Measurements from ENCODE around the gene FOXO6. TPM values are rescaled to one million over a fixed set of nuclear protein-coding genes. Genes with fewer than 3 reads are reported as not detected.

FOXO6 gene
- polyA plus RNA-seq, 1 donor = 1.2 TPM

DNA sequence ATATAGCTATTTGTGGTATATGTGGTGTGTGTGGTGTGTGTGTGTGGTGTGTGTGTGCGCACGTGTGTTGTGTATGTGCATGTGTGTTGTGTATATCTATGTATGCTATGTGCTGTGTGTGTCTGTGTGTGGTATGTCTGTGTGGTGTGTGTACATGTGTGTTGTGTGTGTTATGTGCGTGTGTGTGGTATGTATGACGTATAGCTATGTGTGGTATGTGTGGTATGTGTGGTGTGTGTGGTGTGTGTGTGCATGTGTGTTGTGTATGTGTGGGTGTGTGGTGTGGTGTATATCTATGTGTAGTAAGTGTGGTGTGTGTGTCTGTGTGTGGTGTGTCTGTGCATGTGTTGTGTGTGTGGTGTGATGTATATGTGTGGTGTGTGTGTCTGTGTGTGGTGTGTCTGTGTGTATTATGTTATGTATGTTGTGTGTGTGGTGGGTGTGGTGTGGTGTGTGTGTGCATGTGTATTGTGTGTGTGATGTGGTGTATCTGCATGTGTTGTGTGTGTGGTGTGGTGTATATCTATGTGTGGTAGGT, 63.4 kb downstream of the FOXO6 start:
- no peak for DNase-seq

DNA sequence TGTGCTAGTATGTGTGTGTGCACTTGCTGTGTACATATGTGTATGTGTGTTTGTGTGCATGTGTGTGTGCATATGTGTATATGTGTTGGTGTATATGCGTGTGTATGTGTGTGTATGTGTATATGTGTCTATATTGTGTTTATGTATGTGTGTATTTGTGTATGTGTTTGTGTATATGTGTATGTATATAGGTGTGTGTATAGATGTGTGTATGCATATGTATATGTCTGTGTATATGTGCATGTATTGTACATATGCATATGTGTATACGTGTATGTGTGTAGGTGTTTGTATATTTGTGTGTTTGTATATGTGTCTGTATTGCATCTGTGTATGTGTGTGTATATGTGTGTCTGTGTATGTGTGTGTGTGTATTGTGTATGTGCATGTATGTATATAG, 64.1 kb downstream of the FOXO6 start:
- no peak for DNase-seq

DNA sequence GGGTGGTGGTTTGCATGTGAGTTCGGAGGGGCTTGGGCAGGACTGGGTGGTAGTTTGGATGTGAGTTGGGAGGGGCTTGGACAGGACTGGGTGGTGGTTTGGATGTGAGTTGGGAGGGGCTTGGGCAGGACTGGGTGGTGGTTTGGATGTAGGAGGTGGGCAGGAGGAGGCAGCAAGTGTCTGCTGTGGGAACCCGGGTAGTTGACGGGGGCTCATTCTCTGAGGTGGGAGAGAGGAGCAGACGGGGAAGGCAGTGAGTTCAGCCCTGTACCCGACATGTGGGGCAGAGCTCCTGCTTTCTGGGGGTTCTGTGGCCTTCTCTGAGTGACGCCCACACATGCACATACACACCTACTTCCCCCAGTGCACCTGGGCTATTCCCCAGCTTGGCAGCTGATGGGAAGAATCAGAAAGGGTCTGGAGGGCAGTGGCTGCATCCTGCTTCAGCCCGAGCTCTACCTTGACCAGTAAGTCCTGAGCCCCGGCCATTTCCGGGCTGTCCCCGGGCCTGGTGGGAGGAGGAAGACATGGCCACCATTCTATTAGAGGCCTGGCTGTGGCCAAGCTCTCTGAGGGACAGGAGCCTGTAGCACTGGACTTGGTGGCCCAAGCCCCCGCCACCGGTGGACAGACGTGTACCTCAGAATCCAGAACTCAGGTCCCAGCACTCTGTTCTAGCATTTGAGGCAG, 65.1 kb downstream of the FOXO6 start:
- DNase-seq = no peak

DNA sequence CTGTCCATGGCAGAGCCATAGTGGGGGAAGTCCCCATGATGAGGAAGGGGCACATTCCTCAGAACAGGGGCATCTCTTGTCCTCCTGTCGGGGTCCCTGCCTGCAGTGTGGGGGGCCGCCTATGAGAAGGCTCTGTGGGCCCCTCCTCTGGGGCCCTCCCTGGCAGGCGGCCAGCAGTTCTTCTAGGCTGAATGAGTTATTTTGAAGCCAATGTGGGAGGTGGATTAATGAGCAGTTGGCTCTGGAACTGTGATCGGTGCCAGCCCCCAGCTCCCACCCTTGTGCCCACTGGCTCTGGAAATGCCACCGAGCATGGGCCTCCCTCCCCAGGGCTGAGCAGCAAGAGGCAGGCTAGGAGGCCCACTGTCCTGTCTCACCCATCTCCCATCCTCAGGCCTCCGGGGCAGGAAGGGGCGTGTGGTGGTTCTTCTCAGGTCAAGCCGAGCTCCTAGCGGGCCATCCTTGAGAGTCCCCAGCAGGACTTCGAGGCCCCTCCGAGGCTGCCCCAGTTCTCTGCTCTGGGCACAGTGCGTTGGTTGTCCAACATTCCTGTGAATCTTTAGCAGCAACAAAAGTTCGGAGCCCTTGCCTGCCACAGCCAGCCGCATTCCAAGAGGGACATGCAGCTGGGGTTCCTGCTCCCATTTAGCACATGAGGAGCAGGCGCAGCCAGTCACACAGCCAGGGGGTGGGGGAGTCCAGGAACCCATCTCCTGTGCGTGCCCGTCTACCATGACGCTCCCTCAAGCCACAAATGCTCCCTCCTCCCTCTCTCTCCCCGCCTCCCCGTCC, 66.1 kb downstream of the FOXO6 start:
- DNase-seq = no peak

DNA sequence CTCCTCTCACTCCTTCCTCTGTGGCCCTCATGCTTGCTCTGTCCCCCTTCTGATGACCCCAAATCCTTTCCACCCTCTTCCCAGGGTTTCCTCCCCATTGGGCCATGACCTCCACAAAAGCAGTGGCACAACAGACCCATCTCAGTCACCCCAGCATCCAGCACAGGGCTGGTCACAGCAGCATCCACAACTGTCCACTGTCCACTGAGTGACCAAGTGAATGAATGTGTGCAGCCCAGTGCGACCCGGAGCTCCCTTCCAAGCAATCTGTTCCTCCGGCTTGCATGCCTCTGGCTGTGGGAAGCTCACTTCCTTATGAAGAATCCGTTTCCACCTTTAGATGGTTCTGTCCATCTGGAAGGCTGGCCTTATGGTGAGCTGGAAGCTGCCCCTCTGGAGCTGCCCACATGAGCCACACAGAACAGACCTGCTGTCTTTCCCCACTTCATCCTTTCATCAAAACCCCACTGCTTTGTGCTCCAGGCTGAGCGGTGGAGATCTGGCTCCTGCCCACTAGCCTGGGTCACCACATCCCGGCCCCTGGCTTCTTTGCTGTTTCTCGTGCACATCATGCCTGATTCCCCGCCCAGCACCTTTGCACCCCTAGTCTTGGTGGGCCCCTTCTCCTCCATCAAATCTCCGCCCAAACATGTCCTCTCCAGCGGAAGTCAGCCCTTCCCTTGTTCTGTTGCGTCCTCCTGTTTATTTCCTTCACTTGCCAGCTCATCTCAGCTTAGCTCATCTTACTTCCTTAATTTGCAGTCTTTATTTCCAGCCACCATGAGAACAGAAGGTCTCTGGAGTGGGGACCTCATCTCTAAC, 66.9 kb downstream of the FOXO6 start:
- DNase-seq = no peak

DNA sequence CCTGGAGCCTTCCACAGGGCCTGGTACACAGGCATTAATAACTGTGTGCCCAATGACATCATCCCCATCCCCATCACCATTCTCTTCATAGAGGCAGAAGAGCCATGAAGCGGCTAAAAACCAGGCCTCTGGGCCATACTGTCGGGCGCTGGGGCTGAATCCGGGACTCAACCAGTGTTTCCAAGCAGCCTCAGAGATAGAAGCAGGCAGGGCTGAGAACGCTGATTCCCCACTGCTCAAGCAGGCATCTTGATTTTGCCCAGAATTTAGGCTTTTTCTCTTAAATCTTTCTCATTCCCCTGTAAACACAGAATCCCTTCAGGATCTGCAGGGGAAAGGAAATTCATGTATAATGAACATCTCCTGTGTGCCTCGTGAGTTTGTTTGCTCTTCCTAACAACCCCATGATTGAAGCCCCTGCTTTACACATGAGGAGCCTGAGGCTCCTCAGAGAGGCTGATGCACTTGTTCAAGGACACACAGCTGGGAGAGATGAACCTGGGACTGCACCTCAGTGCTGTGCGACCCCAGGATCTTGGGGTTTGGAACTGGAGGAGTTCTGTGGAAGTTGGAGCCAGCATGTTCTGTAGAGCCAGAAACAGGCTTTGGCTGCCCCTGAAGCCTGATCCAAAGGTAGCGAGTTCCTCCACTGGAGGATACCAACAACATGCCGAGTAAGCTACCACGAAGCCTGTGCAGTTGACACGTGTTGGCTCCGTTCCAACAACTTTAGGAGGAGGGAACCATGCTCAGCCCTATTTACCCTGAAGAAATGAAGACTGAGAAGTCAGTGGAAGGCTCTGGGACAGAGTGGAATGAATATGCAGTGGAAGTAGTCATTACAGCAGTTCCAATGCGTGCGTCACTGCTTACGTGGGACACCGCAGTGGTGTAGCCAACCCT, 67.8 kb downstream of the FOXO6 start:
- DNase-seq = no peak

DNA sequence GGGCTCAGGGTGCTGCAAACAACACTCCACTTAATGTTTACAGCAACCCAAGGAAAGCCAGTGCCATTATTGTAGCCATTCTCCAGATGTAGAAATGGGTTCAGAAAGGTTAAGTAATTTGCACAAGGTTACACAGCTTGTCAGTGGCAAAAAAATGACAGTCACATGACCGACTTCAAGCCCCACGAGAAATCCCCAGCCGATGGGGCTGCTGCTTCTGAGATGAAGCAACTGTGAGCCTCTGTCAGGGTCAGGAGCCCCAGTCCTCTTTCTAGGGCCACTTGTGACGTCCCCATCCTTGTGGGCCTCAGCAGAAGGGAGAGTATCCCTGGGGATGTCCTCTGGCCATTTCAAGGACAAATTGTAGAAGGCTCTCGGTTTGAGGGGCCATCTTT, 68.4 kb downstream of the FOXO6 start:
- DNase-seq = no peak

DNA sequence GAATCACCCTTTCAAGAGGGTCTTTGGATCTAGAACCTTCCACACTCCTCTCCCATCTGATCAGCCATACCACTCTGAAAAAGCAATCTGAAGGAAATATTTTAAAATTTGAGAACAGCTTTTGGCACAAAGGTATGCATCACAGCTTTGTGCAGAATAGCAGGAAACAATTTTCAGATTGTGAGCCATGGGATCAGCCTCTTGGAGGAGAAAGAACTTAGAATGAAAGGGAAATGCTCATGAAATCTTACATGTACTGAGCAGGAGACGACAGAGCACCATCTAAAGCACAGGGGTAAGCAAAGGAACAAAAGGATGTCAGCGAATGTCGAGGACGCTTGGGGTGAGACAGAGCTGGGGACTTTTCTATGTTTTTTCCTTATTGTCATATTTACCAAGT, 68.8 kb downstream of the FOXO6 start:
- DNase-seq = no peak

DNA sequence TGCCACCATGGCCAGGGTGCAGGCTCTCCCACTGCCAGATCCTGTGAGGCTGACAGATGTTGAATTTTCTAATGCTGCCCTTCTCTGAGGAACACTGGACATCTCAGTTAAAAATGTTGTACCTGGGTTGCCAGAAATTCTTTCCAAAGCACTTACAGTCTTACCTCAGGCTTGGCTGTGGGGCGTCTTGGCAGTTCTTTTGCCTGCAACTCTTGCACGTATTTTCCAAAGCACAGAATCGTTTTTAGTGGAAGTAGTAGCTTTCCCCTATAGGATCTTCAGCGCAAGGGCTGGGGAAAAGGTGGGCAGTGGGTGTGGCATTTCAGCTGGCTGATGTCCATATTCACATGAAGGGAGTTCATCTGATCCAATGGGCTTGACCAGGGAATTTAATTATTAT, 69.3 kb downstream of the FOXO6 start:
- no peak for DNase-seq

DNA sequence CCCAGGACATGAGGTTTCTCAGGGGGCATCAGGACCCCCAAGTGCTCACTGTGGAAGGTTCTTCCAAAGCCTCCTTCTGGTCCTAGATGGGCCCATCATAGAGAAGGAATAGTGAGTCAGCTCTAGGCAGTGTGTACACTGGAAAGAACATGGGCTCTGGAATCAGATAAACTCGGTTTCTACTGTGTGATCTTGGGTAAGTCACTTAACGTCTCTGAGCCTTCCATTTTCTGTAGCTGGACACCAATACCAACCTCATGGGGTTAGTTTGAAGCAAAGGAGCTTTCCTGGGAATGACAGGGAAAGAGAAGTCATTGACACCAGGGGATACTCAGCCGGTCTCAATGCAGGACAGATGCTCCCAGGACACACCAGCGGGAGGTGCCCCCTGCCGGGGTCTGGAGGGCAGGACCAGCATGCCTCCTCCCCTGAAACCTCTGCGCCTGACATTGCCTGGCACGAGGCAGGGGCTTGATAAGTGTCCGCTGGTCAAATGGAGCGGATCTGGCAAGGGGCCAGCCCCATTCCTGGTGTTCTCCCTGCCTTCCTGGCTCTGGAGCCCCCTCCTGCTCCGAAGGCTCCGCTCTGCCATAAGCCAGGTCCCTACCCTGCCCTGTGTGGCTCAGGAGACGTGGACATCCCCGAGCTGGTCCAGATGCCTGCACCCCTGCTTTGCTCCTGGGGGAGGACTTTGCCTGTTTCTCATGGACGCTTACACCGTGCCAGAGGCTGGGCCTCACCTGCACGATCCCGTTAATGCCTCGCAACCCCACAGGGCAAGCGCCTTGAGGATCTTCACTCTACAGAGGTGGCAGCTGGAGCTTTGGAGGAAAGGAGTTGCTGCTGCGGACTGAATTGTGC, 70.5 kb downstream of the FOXO6 start:
- DNase-seq = no peak

Other genes starting within 250 kb of the FOXO6 start
- 49.8 TPM for gene SCMH1, start 119.1 kb upstream of the FOXO6 start, polyA plus RNA-seq (ENCODE audit: insufficient read length)
- gene EDN2, start 123.2 kb downstream of the FOXO6 start, polyA plus RNA-seq (ENCODE audit: insufficient read length) = 2.1 TPM